Uterus (tissue), 2 donors: ENCODE data around the gene OPTC.

Experiments
- POLR2A ChIP-seq, 2 donors: fragments of 450-650 bp; IDR thresholded peaks; one replicate each; pipeline ENCODE4 v1.6.1; 2016; ENCODE audit warnings: antibody characterized with exemption in 2 of 2, mild to moderate bottlenecking in 1 of 2, moderate library complexity in 1 of 2
- TF ChIP-seq, protein P1 (sequence below), 4 experiments: fragments of 200-600 bp in 2 of 4; fragments of 450-650 bp in 2 of 4; sonication (generic) in 2 of 4; IDR thresholded peaks; one replicate each; pipeline ENCODE4 v1.5.1; 2016 to 2019; ENCODE audit warnings: antibody characterized with exemption in 4 of 4, mild to moderate bottlenecking in 2 of 4, moderate library complexity in 1 of 4

DNA sequence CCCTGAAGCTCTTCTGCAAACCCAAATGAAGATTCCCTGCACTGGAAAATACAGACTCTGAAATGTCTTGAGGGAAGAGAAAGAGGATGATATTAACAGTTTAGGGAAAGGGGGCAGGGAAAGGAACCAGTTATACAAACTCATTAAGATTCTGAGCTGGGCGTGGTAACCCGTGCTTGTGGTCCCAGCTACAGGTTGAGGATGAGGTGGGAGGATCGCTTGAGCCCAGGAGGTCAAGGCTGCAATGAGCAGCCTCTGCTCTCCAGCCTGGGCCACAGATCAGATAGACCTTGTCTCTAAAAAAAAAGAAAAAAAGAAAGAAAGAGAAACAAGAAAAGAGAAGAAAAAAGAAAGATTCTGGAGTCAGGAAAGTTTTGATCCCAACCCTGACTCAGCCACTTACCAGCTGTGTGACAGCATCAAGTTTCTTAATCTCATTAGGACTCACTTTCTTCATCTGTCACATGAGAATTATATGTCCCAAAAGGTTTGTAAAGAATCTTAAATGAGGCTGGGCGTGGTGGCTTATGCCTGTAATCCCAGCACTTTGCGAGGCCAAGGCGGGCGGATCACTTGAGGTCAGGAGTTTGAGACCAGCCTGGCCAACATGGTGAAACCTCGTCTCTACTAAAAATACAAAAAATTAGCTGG lies 53.9 kb downstream of the OPTC start:
- TF ChIP-seq, protein P1, sequence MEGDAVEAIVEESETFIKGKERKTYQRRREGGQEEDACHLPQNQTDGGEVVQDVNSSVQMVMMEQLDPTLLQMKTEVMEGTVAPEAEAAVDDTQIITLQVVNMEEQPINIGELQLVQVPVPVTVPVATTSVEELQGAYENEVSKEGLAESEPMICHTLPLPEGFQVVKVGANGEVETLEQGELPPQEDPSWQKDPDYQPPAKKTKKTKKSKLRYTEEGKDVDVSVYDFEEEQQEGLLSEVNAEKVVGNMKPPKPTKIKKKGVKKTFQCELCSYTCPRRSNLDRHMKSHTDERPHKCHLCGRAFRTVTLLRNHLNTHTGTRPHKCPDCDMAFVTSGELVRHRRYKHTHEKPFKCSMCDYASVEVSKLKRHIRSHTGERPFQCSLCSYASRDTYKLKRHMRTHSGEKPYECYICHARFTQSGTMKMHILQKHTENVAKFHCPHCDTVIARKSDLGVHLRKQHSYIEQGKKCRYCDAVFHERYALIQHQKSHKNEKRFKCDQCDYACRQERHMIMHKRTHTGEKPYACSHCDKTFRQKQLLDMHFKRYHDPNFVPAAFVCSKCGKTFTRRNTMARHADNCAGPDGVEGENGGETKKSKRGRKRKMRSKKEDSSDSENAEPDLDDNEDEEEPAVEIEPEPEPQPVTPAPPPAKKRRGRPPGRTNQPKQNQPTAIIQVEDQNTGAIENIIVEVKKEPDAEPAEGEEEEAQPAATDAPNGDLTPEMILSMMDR (IDR thresholded peaks at IDR 0.05): no peak
- no peak for TF ChIP-seq POLR2A (IDR thresholded peaks at IDR 0.05)
